HCT116 (cell line): ENCODE results near the gene GNAO1. TPM values are rescaled to one million over a fixed set of nuclear protein-coding genes. Genes with fewer than 3 reads are reported as not detected.

ENCODE experiments used
- ATAC-seq: fragments of 200-7000 bp; cut with Tn5 transposase; 2 replicates; pipeline ENCODE4 v1.9.1; 2020; ENCODE audit warnings: mild to moderate bottlenecking, moderate library complexity
- BruUV-seq: library from RNA; stranded (reverse); fragments of 400-500 nt; replicated peaks from 2 replicates; lab custom pipeline; 2021; lab: Mats Ljungman, UMichigan
- CTCF ChIA-PET: fragments of 300-600 bp; sonication (Branson Sonifier 250); formaldehyde crosslinking; loops from one replicate; lab custom pipeline; 2021; ENCODE audit warnings: antibody characterized with exemption; lab: Charles Lee
- POLR2A ChIA-PET: fragments of 300-600, 350-600 bp; sonication (Branson Sonifier 250); formaldehyde crosslinking; loops from one replicate; lab custom pipeline; 2021; ENCODE audit warnings: antibody characterized with exemption; lab: Charles Lee
- RAD21 ChIA-PET, 2 experiments: fragments of 300-600 bp; sonication (Branson Sonifier 250); formaldehyde crosslinking; loops; one replicate each; lab custom pipeline; 2023; ENCODE audit warnings: low total read pairs in 2 of 2; ENCODE audit not compliant: uncharacterized antibody in 2 of 2, unreplicated experiment in 2 of 2, low non-redundant PET in 1 of 2; lab: Charles Lee
- DNase-seq: peaks from one replicate; pipeline ENCODE4 v3.0.0-alpha.2; 2010; ENCODE audit warnings: low read depth, low spot score
- H2AFZ ChIP-seq: fragments of 200-600 bp; shearing (Covaris generic), sonication (generic); 2 replicates; pipeline ENCODE4 v1.6.1; 2017; ENCODE audit warnings: low read depth, mixed run types, mixed read lengths, antibody characterized with exemption, low read length; ENCODE audit not compliant: poor library complexity, severe bottlenecking
- H3K27ac ChIP-seq: 2 replicates; pipeline ENCODE4 v1.5.1; 2012; ENCODE audit warnings: low read depth, low read length
- H3K27me3 ChIP-seq: fragments of 200-600 bp; sonication (generic); 2 replicates; pipeline ENCODE4 v1.6.1; 2016; ENCODE audit warnings: mixed run types, low read length, mixed read lengths; ENCODE audit not compliant: insufficient read depth
- H3K36me3 ChIP-seq, 2 experiments: fragments of 200-500 bp in 1 of 2; fragments of 200-600 bp in 1 of 2; sonication (Bioruptor generic) in 1 of 2; sonication (generic) in 1 of 2; 2 replicates each; pipeline versions ENCODE4 v1.5.1 to v1.6.1; 2014 to 2016; ENCODE audit warnings: low read length in 2 of 2, inconsistent platforms in 1 of 2, mixed read lengths in 1 of 2, mixed run types in 1 of 2; ENCODE audit not compliant: insufficient read depth in 2 of 2, control insufficient read depth in 1 of 2
- H3K4me1 ChIP-seq, 2 experiments: fragments of 200-600 bp in 1 of 2; sonication (generic) in 1 of 2; 2 replicates each; pipeline versions ENCODE4 v1.5.1 to v1.6.1; 2012 to 2017; ENCODE audit warnings: low read length in 2 of 2, inconsistent platforms in 1 of 2, mild to moderate bottlenecking in 1 of 2, mixed read lengths in 1 of 2, mixed run types in 1 of 2, moderate library complexity in 1 of 2; ENCODE audit not compliant: insufficient read depth in 2 of 2, control insufficient read depth in 1 of 2
- H3K4me2 ChIP-seq: fragments of 200-600 bp; sonication (generic); 2 replicates; pipeline ENCODE4 v1.6.1; 2017; ENCODE audit warnings: mixed run types, low read length, mixed read lengths
- H3K4me3 ChIP-seq, 2 experiments: fragments of 200-600 bp in 1 of 2; sonication (generic) in 1 of 2; replicated peaks in 1 of 2; 2 replicates each; pipeline ENCODE4 v1.5.1; 2011 to 2016; ENCODE audit warnings: low read length in 2 of 2, control low read depth in 1 of 2, low read depth in 1 of 2, mild to moderate bottlenecking in 1 of 2, mixed read lengths in 1 of 2, mixed run types in 1 of 2
- H3K79me2 ChIP-seq: fragments of 200-600 bp; sonication (generic); 2 replicates; pipeline ENCODE4 v1.6.1; 2017; ENCODE audit warnings: mild to moderate bottlenecking, mixed run types, low read length, moderate library complexity, mixed read lengths; ENCODE audit not compliant: insufficient read depth
- H3K9ac ChIP-seq: fragments of 200-600 bp; sonication (generic); 2 replicates; pipeline ENCODE4 v1.6.1; 2016; ENCODE audit warnings: low read length, mixed read lengths
- H3K9me2 ChIP-seq: fragments of 200-600 bp; sonication (generic), shearing (Covaris generic); 2 replicates; pipeline ENCODE4 v1.6.1; 2017; ENCODE audit warnings: mixed run types, mild to moderate bottlenecking, moderate library complexity; ENCODE audit not compliant: insufficient read depth
- H3K9me3 ChIP-seq, 2 experiments: fragments of 200-500 bp in 1 of 2; fragments of 200-600 bp in 1 of 2; sonication (Bioruptor generic) in 1 of 2; sonication (generic) in 1 of 2; 2 replicates each; pipeline ENCODE4 v1.6.1; 2014 to 2017; ENCODE audit warnings: low read length in 2 of 2, mixed read lengths in 2 of 2, inconsistent platforms in 1 of 2, low read depth in 1 of 2, mild to moderate bottlenecking in 1 of 2, mixed run types in 1 of 2, moderate library complexity in 1 of 2; ENCODE audit not compliant: control insufficient read depth in 1 of 2, insufficient read depth in 1 of 2
- H4K20me1 ChIP-seq: fragments of 200-600 bp; sonication (generic), shearing (Covaris generic); 2 replicates; pipeline ENCODE4 v1.6.1; 2017; ENCODE audit warnings: mixed run types, mild to moderate bottlenecking, moderate library complexity; ENCODE audit not compliant: insufficient read depth
- ATF3 ChIP-seq: IDR thresholded peaks from 2 replicates; pipeline ENCODE4 v1.6.1; 2012
- CTCF ChIP-seq, 3 experiments: fragments of 200-600 bp in 1 of 3; sonication (generic) in 1 of 3; IDR thresholded peaks in 2 of 3; conservative IDR thresholded peaks in 1 of 3; 2 replicates each; pipeline ENCODE4 v1.5.1; 2012 to 2017; ENCODE audit warnings: low read depth in 2 of 3, low read length in 2 of 3, antibody characterized with exemption in 1 of 3, borderline replicate concordance in 1 of 3, control low read depth in 1 of 3, mild to moderate bottlenecking in 1 of 3, mixed read lengths in 1 of 3, mixed run types in 1 of 3, moderate library complexity in 1 of 3; ENCODE audit not compliant: insufficient read depth in 1 of 3
- ELF1 ChIP-seq: IDR thresholded peaks from 2 replicates; pipeline ENCODE4 v1.6.1; 2012; ENCODE audit warnings: low read depth, borderline replicate concordance
- EZH2 ChIP-seq: fragments of 200-600 bp; sonication (generic); IDR thresholded peaks from 2 replicates; pipeline ENCODE4 v1.6.1; 2017; ENCODE audit warnings: antibody characterized with exemption, mixed run types
- POLR2A ChIP-seq: IDR thresholded peaks from 2 replicates; pipeline ENCODE4 v1.7.0; 2011; ENCODE audit warnings: borderline replicate concordance; ENCODE audit not compliant: insufficient read depth, insufficient read length; ENCODE audit errors: extremely low read depth
- REST ChIP-seq: IDR thresholded peaks from 2 replicates; pipeline ENCODE4 v1.6.1; 2012; ENCODE audit warnings: low read depth
- TCF7L2 ChIP-seq: IDR thresholded peaks from 2 replicates; pipeline ENCODE4 v1.7.0; 2011; ENCODE audit warnings: borderline replicate concordance, inconsistent platforms; ENCODE audit not compliant: insufficient read depth, insufficient read length; ENCODE audit errors: extremely low read depth
- YY1 ChIP-seq: IDR thresholded peaks from 2 replicates; pipeline ENCODE4 v1.6.1; 2011; ENCODE audit warnings: low read length, low read depth, moderate library complexity, mild to moderate bottlenecking; ENCODE audit not compliant: insufficient replicate concordance; ENCODE audit errors: extremely low read depth
- ZBTB33 ChIP-seq: IDR thresholded peaks from 2 replicates; pipeline ENCODE4 v1.6.1; 2011; ENCODE audit warnings: mild to moderate bottlenecking, low read length, moderate library complexity; ENCODE audit not compliant: insufficient replicate concordance; ENCODE audit errors: extremely low read depth
- ZNF274 ChIP-seq: fragments of 200-500 bp; sonication (Bioruptor generic); IDR thresholded peaks from 2 replicates; pipeline ENCODE4 v1.6.1; 2014; ENCODE audit warnings: mild to moderate bottlenecking, low read depth, low read length, inconsistent platforms
- intact Hi-C: fragments of 100-400 bp; cut with micrococcal nuclease; formaldehyde crosslinking; loops from 2 replicates; pipeline ENCODE4 v1.10.0; 2022
- total RNA-seq: library from RNA; stranded (reverse); gene quantifications from one replicate; pipeline ENCODE4 v1.2.1, GENCODE V29; 2021; ENCODE audit not compliant: unreplicated experiment

The GNAO1 gene
- total RNA-seq, 1 experiment from 2014 or later, result 0.12 TPM

- no peak for TF ChIP-seq CTCF (IDR thresholded peaks at IDR 0.05 in 2 of 3, conservative IDR thresholded peaks at IDR 0.05 in 1 of 3; ENCODE audit: borderline replicate concordance in 1 of 3, insufficient read depth in 1 of 3, low read depth in 2 of 3, low read length in 2 of 3)
- TF ChIP-seq ATF3, result no peak
These were observed 33.9 kb downstream of the GNAO1 start (continued) for GRCh38 chr16:56225017-56225742.

GRCh38 chr16:56226187-56226586 lies 34.9 kb downstream of the GNAO1 start:
- CTCF ChIA-PET, result no interaction called here
- no peaks in the 10 kb centered on the region for H3K4me1 ChIP-seq
- TF ChIP-seq EZH2, result no peak
- no peak for TF ChIP-seq ZNF274
- no peak for TF ChIP-seq ATF3
- no peak for TF ChIP-seq REST
- no peak for TF ChIP-seq POLR2A
- TF ChIP-seq ELF1, result no peak
- no peak for TF ChIP-seq ZBTB33
- no peak for TF ChIP-seq YY1
- TF ChIP-seq CTCF (IDR thresholded peaks at IDR 0.05 in 2 of 3, conservative IDR thresholded peaks at IDR 0.05 in 1 of 3; ENCODE audit: borderline replicate concordance in 1 of 3, insufficient read depth in 1 of 3, low read depth in 2 of 3, low read length in 2 of 3), result no peak
- TF ChIP-seq TCF7L2, result no peak

More at GRCh38 chr16:56226187-56226586, 34.9 kb downstream of the GNAO1 start:
- no peaks in the 10 kb centered on the region for H3K9me2 ChIP-seq
- ChIA-PET RAD21 (no interaction called here), POLR2A (no interaction called here)
- H3K4me3 ChIP-seq, result no peak overlapping the region
- no peak overlapping the region for H3K9ac ChIP-seq
- no peak overlapping the region for H2AFZ ChIP-seq
- ATAC-seq, result no peak
- no peak overlapping the region for H3K27ac ChIP-seq
- no peaks in the 10 kb centered on the region for H3K36me3 ChIP-seq
- H4K20me1 ChIP-seq, result no peaks in the 10 kb centered on the region
- no TSS peak for BruUV-seq
- DNase-seq, result no peak
- intact Hi-C loops, result no loop called here
- H3K4me2 ChIP-seq, result no peak overlapping the region
- no peaks in the 10 kb centered on the region for H3K9me3 ChIP-seq
- no peaks in the 10 kb centered on the region for H3K79me2 ChIP-seq
- H3K27me3 ChIP-seq, result peaks cover 38% of the 10 kb centered on the region
